Nephron (organoid): ENCODE measurements around the gene ETFRF1.

Source experiments
- H3K27ac Mint-ChIP-seq, 3 experiments: 2 replicates each; pipeline ENCODE4 v1.8.0; 2020; ENCODE audit warnings: mixed read lengths in 3 of 3, mild to moderate bottlenecking in 2 of 3, moderate library complexity in 1 of 3
- H3K27me3 Mint-ChIP-seq: 2 replicates; pipeline ENCODE4 v1.8.0; 2021; ENCODE audit warnings: low read depth, mild to moderate bottlenecking, moderate library complexity, mixed read lengths
- H3K36me3 Mint-ChIP-seq: 2 replicates; pipeline ENCODE4 v1.8.0; 2020; ENCODE audit warnings: low read depth, mixed read lengths
- H3K4me1 Mint-ChIP-seq: 2 replicates; pipeline ENCODE4 v1.8.0; 2020; ENCODE audit warnings: mixed read lengths
- H3K4me3 Mint-ChIP-seq, 3 experiments: 2 replicates each; pipeline ENCODE4 v1.8.0; 2020; ENCODE audit warnings: mild to moderate bottlenecking in 3 of 3, mixed read lengths in 3 of 3, moderate library complexity in 2 of 3
- H3K9me3 Mint-ChIP-seq: 2 replicates; pipeline ENCODE4 v1.8.0; 2020; ENCODE audit warnings: mixed read lengths
- CTCF ChIP-seq, 3 experiments: fragments of 200-600 bp; sonication (generic); IDR thresholded peaks; one replicate each; pipeline ENCODE4 v1.5.0; 2021; ENCODE audit warnings: antibody characterized with exemption in 3 of 3; ENCODE audit not compliant: unreplicated experiment in 3 of 3

ETFRF1 gene

GRCh38 chr12:25200703-25201102 is 5.7 kb downstream of the ETFRF1 start:
- Mint-ChIP-seq H3K4me3 (no peak overlapping the region), H3K27ac (no peak overlapping the region), H3K9me3 (no peaks in the 10 kb centered on the region), H3K36me3 (peaks cover 8% of the 10 kb centered on the region), H3K4me1 (peaks cover 9% of the 10 kb centered on the region), H3K27me3 (no peaks in the 10 kb centered on the region)
- TF ChIP-seq CTCF (IDR thresholded peaks at IDR 0.05; ENCODE audit: unreplicated experiment in 3 of 3), result no peak

GRCh38 chr12:25202137-25202536 is 7.1 kb downstream of the ETFRF1 start:
- no peaks in the 10 kb centered on the region for H3K27me3 Mint-ChIP-seq
- no peaks in the 10 kb centered on the region for H3K9me3 Mint-ChIP-seq
- no peak overlapping the region for H3K4me3 Mint-ChIP-seq
- peaks cover 16% of the 10 kb centered on the region for H3K36me3 Mint-ChIP-seq
- H3K4me1 Mint-ChIP-seq, result no peaks in the 10 kb centered on the region
- TF ChIP-seq CTCF (IDR thresholded peaks at IDR 0.05; ENCODE audit: unreplicated experiment in 3 of 3), result no peak
- H3K27ac Mint-ChIP-seq, result no peak overlapping the region

GRCh38 chr12:25207411-25207810 is 12.4 kb downstream of the ETFRF1 start:
- peaks cover 21% of the 10 kb centered on the region for H3K36me3 Mint-ChIP-seq
- no peaks in the 10 kb centered on the region for H3K9me3 Mint-ChIP-seq
- no peak overlapping the region for H3K4me3 Mint-ChIP-seq
- TF ChIP-seq CTCF (IDR thresholded peaks at IDR 0.05; ENCODE audit: unreplicated experiment in 3 of 3), result no peak
- H3K4me1 Mint-ChIP-seq, result no peaks in the 10 kb centered on the region
- H3K27ac Mint-ChIP-seq, result peak overlapping the region in 1 of 3 experiments; percentile 85
- H3K27me3 Mint-ChIP-seq, result no peaks in the 10 kb centered on the region

- Mint-ChIP-seq H3K27me3 (no peaks in the 10 kb centered on the region), H3K9me3 (no peaks in the 10 kb centered on the region), H3K36me3 (peaks cover 20% of the 10 kb centered on the region), H3K4me1 (no peaks in the 10 kb centered on the region), H3K27ac (peak overlapping the region in 1 of 3 experiments; percentile 85), H3K4me3 (no peak overlapping the region)
- TF ChIP-seq CTCF (IDR thresholded peaks at IDR 0.05; ENCODE audit: unreplicated experiment in 3 of 3), result no peak
These were observed 12.8 kb downstream of the ETFRF1 start for GRCh38 chr12:25207846-25208245.

GRCh38 chr12:25208554-25208953 is 13.5 kb downstream of the ETFRF1 start:
- H3K9me3 Mint-ChIP-seq, result no peaks in the 10 kb centered on the region
- no peak overlapping the region for H3K27ac Mint-ChIP-seq
- no peak for TF ChIP-seq CTCF (IDR thresholded peaks at IDR 0.05; ENCODE audit: unreplicated experiment in 3 of 3)
- peaks cover 16% of the 10 kb centered on the region for H3K36me3 Mint-ChIP-seq
- H3K4me3 Mint-ChIP-seq, result no peak overlapping the region
- H3K27me3 Mint-ChIP-seq, result no peaks in the 10 kb centered on the region
- no peaks in the 10 kb centered on the region for H3K4me1 Mint-ChIP-seq

- Mint-ChIP-seq H3K9me3 (no peaks in the 10 kb centered on the region), H3K27me3 (no peaks in the 10 kb centered on the region), H3K4me1 (no peaks in the 10 kb centered on the region), H3K27ac (no peak overlapping the region), H3K4me3 (no peak overlapping the region), H3K36me3 (peaks cover 17% of the 10 kb centered on the region)
- TF ChIP-seq CTCF (IDR thresholded peaks at IDR 0.05; ENCODE audit: unreplicated experiment in 3 of 3), result no peak
These were observed 18.3 kb downstream of the ETFRF1 start for GRCh38 chr12:25213338-25213737.
